ENCODE measurements around the gene COX17. TPM values are rescaled to one million over a fixed set of nuclear protein-coding genes. Genes with fewer than 3 reads are reported as not detected.
"Not testable (repeated sequence)": the region's sequence is repeated elsewhere in the genome, so short reads cannot be mapped to it uniquely, and the experiment has no call there.

COX17 gene, protein sequence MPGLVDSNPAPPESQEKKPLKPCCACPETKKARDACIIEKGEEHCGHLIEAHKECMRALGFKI
- 20.2 TPM for total RNA-seq

DNA sequence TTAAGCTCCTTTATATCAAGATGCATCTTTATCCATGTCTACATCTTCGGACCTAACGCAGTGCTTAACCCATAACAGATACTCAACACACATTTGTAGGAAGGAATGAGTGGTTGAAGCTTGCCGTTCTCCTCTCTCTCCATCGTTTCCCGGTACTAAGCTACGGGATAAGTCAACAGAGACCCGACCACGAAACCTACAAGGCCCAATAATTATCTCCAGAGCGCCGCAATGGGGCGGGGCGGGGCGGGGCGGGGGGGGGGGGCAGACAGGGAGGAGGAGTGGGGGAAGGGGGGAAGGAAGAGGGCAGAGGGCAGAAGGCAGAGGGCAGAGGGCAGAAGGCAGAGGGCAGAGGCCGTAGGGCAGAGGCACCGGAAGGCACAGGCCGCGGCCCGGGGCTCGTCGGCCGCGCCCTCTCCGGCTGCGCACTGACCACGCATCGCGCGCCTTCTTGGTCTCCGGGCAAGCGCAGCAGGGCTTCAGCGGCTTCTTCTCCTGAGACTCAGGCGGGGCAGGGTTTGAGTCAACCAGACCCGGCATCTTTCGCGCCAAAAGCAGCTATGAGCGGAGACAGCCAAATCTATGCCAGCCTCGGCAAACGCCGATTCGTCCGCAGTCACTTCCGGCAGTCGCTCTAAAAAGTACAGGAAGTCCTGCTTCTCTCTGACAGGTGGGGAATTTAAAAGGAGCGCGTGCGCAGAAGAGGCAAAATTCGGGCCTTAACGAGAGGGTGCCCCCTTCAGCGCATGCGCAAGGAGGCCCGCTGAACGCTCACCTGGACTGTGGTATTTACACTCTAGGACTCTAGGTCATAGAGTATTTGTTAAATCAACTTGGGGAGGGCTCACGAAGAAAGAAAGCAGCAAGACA is at the start of gene COX17:
Gene COX17 (minus strand): TSS at position 636 of the 870 bp plus-strand sequence. CDS start 96 bp downstream, at position 540.
- peak; percentile 81 for DNase-seq

DNA sequence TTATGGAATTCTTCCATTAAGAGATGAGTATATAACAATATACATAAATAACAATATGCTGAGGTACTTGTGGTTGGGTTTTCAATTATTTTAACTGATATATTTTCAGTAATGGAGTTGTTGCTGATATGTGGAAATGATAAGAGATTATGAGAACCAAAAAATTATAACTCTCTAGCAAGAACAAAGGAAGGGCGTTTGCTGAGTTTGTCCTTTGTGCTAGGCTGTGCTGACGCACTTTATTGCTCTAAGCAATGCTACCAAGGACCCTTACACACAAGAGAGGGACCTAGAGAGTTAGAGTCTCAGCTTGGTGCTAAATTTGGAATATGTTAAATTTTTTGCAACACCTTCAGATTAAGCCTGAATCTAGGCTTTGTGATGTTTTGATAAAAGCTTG is 49.7 kb upstream of the COX17 start:
- DNase-seq: no peak

DNA sequence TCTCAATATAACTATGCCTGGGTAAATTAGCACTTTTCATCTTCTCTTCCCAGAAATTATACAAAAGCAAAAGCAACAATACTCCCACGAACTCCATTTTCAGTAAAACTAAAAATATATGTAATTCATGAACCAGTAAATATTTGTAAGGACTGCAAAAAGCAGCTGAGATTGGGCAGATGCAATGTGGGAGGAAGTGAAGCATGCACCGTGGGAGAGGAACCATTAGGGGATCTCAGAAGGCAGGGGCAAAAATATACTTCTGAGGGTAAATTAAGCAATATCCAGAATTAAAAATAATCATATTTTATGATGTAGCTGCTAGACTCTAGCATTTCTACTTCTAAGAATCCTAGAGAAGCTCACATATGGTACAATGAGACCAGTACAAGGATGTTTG is 45.8 kb upstream of the COX17 start:
- no peak for DNase-seq

DNA sequence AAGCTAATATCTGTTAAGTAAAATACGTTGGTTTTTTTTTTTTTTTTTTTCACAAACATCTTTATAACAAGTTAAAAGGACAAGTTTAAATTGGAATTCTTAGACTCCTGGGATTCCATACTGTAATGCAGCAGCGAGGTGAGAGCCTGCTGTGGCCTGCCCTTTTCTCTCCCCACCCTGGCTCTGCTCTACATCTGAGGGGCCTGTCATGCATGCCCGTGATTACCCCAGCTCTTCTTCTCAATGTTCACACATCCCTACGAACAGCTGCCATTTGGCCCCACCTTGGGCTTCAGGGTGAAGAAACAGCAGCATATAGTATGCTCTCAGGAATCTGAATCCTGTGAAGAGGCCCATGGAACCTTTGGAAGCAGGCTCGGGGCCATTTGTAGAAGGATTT is 40.3 kb upstream of the COX17 start:
- no peak for DNase-seq

DNA sequence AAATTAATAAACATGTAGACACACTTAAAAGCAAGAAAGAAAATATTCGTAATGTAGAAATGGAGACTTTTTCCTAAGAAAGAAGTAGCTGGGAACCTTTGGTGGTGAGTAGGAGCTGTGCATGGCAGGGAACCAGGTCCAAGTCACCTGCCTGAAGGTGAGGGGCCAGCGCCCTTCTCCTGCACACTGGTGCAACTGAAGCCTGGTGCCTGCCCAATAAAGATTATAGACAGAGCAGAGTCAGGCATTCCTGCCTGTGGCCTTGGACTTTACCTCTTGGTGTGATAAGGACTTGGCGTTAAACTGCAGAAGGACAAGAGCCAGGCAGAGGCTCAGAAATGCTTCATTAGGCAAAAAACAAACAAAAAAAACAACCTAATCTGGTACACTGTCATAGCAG is 39.8 kb upstream of the COX17 start:
- no peak for DNase-seq

DNA sequence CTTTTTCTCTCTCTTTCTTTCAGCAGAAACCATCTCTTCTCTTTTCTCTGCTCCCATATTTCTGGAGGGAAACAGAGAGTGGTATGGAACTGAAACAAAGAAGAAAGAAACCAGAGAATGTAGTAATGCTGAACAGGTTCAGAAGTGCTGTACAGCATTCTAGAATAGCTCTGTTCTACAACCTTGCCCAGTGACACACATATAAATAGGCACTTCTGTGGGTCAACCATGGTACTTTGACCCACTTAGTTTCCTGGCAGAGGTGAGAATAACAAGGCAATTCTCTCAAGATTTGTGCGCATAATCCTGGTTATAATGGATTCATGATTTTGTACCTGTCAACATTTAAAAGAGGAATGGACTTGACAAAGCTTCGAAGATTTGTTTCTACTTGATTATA is 37.9 kb upstream of the COX17 start:
- DNase-seq: no peak

DNA sequence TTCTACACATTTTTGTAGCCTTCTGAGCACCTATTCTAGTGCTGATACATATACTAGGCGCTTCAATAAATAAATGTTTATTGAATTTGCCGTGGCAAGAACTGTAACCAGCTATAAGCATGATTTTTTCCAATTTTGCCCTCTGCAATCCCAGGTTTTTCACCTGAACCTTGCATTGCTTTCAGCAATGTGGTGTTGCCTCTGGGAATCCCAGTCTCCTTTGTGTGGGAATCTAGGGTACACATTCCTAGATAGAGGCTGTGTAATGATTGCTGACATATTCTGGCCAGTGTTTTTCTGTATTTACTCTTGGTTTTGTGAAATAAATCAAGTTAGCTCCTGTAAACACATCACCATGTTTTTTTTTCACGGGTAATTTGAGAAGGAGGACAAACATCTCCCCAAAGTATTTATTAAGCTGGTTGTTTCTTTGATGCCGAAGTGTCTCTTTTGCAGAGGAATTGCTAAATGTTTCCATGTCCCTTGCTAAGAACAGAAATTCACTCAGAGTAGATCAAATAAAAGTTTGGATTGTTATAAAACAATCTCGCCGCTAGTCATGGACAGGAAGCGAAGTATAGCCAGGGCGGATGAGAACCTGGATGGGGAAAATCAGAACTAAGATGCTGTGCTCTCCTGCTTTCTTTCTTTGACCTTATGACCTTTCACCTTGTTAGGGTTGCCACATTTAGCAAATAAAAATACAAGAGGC is 26.8 kb upstream of the COX17 start:
- DNase-seq: no peak

DNA sequence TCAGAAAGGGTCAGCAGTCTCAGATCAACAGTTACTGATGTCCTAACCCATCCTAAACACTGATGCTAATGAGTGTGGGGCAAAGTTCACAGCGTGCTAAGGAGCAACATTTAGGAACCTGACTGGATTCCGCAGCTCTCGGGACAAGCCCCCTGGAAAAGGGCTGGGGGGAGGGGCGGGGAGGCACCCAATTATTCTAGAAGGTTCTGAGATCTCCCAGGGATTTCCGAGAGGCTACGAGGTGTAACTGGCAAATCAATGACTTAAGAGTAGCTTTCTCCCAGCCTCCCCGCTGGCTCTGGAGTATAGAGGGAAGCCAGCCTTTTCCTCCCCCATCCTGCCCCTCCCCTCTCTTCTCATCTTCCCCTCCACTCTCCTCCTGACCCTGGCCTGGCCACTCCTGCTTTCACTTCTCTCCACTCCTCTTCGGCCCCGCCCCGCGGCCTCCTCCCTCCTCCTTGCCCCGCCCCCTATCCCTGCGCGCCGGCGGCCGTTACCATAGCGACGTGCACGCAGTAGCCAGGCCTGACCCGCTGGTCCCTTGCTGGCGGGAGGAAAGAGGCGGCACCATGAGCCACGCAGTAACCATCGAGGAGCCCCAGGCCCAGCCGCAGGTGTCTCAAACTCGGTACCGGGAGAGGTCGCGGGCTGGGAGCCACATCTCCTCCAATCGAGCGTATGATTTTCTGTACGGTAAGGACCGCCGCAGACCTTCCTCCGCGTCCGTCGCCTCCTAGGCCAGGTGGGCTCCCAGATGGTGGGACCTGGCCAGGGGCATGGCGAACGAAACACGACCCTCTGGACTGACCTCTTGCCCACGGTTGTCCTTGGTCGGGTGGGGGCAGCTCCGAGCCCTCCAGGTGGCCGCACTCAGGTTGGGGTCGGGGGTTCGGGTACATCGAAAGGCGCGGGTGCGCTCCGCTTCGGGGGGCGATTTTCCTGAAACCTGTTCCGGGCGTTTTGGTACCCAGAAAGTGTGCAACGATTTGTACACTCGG is 25.6 kb upstream of the COX17 start, which contains the start of gene CFAP91:
Gene CFAP91 (plus strand): TSS at position 493 of the 998 bp plus-strand sequence. CDS start 77 bp downstream, at position 570.
- DNase-seq: peak; percentile 73

DNA sequence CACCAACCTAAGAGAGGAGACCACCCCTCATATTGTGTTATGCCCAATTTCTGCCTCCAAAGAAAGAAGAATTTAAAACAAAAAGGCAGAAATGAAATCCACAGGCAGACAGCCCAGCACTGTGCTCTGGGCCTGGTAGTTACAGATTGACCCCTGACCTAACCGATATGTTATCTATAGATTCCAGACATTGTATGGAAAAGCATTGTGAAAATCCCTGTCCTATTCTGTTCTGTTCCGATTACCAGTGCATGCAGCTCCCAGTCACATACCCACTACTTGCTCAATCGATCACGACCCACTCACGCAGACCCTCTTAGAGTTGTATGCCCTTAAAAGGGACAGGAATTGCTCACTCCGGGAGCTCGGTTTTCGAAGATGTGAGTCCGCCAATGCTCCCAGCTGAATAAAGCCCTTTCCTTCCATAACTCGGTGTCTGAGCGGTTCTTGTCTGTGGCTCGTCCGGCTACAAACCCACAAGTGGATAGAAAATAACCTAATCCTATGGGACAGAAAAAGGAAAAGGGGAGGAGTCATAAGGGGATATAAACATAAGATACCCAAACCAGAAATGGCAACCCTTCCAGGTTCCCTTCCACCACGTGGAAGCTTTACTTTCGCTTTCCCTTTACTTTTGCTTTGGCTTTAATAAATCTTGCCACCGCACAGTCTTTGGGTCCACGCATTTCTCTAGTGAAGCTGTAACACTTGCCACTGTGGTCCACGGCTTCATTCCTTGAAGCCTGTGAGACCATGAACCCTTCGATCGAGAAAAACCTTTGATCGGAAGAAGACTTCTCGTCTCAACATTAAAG is 23.9 kb upstream of the COX17 start:
- DNase-seq: no peak

DNA sequence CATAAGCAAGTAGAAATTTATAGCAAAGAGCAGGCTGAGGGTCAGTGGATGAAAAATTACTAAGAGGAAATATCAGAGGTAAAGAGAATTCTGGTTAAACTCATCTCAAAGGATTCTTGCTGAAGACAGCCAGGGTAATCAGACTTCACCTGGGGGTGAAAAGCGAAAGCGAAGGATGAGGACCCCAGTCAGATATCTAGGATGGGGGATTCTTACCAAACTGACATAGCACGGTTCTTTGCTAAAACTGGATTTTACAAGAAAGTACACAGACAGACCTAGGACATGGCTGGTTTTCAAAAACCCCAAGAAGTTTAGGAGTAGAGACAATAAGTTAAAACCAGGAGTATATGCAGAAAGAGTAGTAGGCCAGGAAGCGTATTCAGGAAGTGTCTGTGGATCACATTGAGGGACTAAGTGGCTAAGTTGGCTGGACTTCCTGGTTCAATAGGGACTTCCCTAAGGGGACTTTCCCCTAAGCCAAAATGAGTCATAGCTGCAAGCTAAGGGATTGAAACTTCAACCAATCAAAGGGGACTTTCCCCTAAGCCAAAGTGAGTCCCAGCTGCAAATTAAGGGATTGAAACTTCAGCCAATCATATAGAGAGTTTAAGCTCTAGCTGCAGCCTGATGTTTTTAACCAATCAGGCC is 23.2 kb upstream of the COX17 start:
- DNase-seq: no peak

DNA sequence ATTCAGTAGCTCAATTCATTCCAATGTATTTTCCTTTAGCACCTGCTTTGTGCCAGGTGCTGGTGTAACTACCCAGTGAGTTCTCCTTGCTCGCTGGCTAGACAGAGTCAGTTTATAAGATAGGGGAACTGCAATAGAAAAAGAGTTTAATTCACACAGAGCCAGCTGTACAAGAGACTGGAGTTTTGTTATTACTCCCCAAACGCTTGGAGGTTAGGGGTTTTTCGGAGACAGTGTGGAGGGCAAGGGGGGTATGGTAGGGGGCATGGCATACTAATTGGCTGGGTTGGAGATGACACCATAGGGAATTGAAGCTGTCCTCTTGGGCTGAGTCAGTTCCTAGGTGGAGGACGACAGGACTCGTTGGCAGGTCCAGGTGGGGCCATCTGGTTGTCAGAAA is 20.2 kb upstream of the COX17 start:
- DNase-seq: no peak

DNA sequence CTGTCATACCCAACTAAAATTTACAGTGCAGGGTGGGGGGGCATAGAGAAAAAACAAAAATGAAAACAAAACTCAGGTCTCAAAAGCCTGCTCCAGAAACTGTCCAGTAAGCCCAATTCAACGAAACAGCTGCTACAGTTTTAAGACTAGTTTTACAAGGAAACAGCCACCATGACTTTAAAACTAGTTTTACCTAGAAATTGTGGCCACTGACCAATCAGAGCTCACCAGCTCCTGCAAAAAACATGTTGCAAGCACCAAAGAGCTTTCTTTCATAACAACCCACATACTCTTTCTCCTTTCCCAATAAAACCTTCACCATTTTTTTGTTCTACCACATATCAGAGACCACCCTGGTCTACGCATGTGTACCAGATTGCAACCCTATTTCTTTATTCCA is 18.3 kb upstream of the COX17 start:
- DNase-seq: no peak

DNA sequence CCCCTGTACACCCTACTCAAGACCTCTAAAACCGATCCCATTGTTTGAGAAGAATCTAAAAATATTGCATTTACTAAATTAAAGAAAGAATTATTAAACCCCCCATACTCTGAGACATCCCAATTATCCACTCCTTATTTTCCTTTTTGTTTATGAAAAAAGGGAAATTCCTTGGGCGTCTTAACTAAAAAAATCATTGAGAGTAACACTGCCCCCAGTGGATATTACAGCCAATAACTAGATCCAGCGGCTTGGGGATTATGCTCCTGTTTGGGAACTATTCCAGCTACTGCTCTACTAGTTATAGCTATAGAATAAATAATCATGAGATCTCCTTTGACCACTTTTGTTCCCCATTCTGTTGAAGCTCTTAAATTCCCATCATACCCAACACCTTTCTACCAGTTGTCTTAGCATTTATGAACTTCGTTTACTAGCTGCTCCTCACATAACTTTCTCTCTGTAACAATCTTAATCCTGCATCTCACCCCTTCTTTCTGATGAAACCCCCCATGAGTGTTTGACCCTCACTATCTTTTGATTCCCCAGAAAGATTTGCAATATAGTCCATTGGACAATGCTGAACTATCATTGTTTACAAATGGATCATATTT is 12.9 kb upstream of the COX17 start:
- DNase-seq: no peak

DNA sequence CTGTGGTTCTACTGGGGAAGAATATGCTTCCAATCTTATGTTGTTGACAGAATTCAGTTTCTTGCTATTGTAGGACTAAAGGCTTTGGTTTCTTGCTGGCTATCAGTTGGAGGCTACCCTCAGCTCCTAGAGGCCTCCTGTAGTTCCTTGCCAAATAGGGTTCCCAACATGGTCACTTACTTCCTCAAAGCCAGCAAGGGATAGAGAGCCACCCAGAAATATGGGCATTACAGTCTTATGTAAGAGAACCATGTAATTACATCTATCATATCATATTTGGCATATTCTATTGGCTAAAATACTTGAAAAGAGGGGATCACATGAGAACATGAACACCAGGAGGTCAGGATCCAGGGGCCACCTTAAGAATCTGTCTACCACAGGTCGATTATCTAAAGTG is 6.2 kb upstream of the COX17 start:
- no peak for DNase-seq

DNA sequence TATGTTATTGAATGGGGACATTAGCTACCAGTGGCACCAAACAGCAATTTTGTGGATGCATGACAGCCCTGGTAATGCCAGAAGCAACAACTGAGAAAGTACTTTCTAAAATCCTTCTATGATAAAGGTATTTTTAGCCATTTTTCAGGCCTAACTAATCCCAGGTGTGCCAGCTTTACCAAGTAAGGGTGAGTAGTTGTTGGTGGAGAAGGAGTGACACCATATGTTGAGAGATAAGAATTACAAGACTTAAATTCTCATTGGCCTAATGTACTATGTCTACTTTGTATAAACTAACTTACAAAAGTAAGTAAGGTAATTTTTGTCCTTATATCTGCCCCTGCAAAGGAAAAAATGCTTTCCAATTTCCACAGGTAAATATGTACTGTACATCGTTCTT is 4.1 kb upstream of the COX17 start:
- no peak for DNase-seq

DNA sequence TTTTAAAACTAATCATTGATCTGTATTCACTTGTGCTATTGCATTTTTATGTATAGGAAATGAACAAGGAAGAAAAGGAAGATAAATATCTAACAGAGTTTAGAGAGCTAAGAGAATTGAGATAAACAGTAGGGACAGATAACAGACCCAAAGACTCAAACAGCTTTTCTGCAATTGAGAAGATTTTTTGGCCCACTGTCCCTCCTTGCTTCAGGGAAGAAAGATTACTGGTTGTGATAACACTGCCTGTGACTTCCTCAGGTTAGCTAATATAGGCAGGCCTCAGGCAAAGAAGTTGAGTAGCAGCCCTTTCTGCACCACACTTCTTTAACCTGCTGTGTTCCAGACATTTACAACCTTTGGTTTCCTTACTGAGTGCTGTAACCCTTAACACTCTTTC is 2.7 kb upstream of the COX17 start:
- no peak for DNase-seq

DNA sequence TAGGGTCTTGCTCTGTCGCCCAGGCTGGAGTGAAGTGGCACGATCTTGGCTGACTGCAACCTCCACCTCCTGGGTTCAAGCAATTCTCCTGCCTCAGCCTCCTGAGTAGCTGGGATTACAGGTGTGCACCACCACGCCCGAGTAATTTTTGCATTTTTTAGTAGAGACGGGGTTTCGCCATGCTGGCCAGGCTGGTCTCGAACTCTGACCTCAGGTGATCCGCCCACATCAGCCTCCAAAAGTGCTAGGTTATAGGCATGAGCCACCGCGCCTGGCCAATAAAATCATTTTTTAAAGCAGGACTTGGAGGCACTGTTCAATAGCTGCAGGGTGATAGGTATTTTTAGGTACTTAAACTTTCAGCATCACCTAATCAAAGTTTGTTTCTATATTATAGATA is 1.0 kb upstream of the COX17 start:
- not testable (repeated sequence) for DNase-seq

DNA sequence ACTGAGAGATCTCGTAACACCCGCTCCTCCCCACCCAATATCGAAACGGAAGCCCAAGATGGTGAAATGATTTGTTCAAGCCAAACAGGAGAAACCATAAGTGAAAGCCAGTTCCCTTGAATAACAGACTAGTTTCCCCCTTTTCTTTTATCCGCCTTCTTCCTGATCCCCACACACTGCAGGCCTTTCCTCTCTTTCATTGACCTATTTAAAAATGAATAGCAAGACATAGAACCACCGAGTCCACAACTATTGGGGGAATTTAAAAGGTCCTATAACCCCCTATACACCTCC is 382 bp upstream of the COX17 start:
- DNase-seq: no peak

DNA sequence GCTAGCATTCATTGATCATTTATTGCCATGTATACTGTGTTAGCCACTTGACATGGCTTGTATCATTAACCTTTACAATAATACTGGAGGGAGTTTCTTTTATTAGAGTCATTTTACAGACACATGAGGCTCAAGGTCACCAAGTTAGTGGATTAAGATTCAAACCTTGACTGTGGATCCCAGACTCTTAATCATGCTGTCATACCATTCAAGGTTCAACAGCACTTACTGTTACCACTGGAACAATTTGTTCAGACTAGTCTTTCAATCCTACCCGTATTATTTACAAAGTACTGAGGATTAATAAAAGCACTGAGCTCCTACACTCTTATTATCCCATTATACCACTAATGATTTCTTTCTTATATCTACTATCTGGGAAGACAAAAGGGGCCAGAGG is 1.2 kb downstream of the COX17 start:
- DNase-seq: no peak

DNA sequence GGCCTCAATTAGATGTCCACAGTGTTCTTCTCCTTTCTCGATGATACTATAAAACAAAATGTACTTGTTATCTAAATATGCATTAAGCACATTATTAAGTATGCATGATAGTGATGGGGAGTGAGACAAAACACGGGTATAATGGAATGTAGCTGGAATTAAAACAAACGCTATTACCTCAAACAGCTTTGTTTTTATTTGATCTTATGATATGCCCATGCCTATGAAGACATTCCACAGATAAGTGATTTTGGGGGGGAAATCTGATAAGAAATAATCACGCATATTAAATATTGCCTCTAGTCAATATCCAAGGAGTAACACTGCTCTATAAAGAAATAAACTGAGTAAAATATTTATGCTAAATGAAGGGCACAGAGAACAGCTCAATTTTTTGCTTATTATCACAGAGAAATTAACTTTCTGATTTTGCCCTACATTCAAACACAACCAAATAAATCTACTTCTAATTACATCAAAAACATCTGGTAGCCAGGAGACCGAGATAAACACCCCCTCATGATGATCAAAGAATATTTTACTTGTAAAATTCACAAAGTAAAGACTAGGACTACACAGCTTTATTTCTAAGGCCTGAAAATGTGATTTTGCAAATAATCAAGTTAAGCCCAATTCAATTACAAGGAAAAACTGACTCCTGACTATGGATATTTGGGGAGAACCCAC is 1.9 kb downstream of the COX17 start:
- no peak for DNase-seq
